GM18498 (cell line): ENCODE measurements around the gene TMEM151A.
"Not testable (repeated sequence)": the region's sequence is repeated elsewhere in the genome, so short reads cannot be mapped to it uniquely, and the experiment has no call there.

Source experiments
- ATAC-seq: cut with Tn5 transposase; IDR thresholded peaks from one replicate; pipeline ENCODE4 v1.9.1; 2021; ENCODE audit warnings: mild to moderate bottlenecking, moderate library complexity; ENCODE audit not compliant: unreplicated experiment

The TMEM151A gene

GRCh38 chr11:66267039-66267378, 24.7 kb upstream of the TMEM151A start:
- no peak for ATAC-seq

DNA sequence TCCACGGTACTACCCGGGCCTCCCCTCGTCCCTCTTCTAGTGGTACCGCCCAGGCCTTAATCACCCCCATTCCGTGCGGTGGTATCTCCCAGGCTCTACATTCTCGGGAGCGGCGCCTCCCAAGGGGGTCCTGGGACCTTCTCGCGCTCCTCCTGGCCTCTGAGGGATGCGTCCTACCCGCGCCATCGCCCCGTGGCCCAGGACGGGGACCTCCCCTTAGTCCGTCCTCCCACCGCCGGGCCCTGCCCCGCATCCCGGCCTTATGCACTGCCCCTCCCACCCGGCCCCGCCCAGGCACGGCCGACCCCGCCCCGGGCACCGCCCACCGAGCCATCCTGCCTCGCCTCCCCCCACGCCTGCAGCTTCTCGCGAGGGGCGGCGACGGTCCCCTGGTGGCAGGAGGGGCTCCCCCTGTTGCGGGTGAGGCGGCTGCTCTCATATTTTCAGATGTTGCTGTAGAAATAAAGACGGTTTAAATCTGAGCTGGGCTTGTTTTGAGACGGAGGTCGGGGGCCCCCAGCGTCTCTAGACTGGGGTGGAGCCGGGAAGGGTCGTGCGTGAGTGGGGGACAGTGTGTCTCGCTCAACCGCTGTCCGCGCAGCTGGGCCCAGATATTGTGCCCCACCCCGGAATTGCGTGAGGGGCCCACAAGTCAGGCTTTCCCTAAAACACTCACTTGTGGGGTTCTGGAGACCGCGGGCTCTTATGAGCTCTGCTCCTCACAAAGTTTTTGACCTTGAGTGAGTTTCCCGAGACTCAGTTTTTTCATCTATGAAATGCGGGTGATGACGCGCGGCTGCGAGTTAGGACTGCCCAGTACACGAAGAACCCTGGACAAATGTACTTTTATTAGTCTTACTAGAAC, 24.1 kb upstream of the TMEM151A start:
- ATAC-seq, result peak; percentile 57

DNA sequence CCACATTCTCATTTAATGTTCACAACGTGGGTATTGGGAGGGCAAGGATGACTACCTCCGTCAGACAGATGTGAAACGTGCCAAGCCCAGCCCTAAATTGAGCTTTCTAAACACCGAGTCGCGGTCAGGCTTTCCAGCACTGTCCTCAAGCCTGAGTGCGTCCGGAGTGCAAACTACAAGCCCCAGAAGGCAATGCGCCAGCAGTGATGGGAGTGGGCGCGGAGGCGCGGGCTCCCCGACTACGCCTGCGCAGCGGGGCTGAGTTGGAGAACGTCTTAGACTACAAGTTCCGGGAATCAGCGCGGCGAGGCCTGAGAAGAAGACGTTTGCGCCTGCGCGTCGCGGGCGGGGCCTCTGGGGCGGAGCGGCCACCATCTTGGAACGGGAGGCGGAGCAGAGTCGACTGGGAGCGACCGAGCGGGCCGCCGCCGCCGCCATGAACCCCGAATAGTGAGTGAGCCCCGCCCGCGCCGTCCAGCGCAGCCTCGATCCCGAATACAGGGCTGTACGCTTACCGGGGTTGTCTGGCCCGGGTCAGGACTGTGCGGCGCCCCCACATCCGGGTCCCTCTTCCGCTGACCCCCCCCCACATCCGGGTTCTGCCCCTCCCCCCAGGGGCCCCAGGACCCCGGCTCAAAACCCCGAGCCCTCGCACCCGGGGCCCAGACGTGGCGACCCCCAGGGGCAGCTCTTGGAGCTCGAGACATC, 23.3 kb upstream of the TMEM151A start, which contains the start of gene RAB1B:
Gene RAB1B, plus strand, starts transcription at position 396 of the 708 bp plus-strand sequence. Its CDS starts 41 bp downstream, at position 437.
- peak; percentile 77 for ATAC-seq

GRCh38 chr11:66268952-66269905, 22.5 kb upstream of the TMEM151A start:
- no peak for ATAC-seq

GRCh38 chr11:66271816-66272215, 19.9 kb upstream of the TMEM151A start:
- no peak for ATAC-seq

- ATAC-seq, result no peak
Observed at GRCh38 chr11:66272596-66272995, 19.1 kb upstream of the TMEM151A start.

GRCh38 chr11:66274219-66274618, 17.5 kb upstream of the TMEM151A start:
- no peak for ATAC-seq

DNA sequence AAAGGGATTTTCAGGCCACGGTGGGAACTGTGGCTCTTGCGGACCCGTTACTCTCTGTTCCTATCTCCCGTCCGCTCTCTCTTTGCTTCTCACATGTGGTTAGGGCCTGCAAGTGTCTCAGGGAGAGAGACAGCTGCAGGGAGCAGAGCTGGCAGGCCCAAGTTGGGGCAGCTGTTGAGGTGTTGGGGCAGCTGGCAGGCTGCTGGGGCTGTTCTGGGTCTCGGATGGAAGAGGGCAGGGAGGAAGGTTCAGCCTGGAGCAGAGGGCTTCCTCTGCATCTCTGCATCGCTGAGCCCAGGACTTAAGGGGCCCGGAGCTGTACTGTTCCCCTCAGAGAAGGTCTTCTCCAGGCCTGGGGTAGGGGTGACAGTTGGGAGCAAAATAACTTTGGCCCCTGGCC, 16.3 kb upstream of the TMEM151A start:
- ATAC-seq, result no peak

DNA sequence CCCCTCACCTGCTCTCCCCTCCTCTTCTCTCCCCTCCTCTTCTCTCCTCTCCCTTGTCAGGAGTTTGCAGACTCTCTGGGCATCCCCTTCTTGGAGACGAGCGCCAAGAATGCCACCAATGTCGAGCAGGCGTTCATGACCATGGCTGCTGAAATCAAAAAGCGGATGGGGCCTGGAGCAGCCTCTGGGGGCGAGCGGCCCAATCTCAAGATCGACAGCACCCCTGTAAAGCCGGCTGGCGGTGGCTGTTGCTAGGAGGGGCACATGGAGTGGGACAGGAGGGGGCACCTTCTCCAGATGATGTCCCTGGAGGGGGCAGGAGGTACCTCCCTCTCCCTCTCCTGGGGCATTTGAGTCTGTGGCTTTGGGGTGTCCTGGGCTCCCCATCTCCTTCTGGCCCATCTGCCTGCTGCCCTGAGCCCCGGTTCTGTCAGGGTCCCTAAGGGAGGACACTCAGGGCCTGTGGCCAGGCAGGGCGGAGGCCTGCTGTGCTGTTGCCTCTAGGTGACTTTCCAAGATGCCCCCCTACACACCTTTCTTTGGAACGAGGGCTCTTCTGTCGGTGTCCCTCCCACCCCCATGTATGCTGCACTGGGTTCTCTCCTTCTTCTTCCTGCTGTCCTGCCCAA, 15.6 kb upstream of the TMEM151A start:
- no peak for ATAC-seq

GRCh38 chr11:66276619-66277018, 15.1 kb upstream of the TMEM151A start:
- ATAC-seq, result not testable (repeated sequence)

- not testable (repeated sequence) for ATAC-seq
Observed at GRCh38 chr11:66277064-66277463, 14.6 kb upstream of the TMEM151A start.

GRCh38 chr11:66277471-66278362, 14.0 kb upstream of the TMEM151A start, which contains the start of gene CNIH2:
TSS of gene CNIH2 (plus strand) at chr11:66278175. CDS start at chr11:66278457, 282 bp downstream.
- no peak for ATAC-seq

- no peak for ATAC-seq
Observed at GRCh38 chr11:66278363-66279091, 13.2 kb upstream of the TMEM151A start.

DNA sequence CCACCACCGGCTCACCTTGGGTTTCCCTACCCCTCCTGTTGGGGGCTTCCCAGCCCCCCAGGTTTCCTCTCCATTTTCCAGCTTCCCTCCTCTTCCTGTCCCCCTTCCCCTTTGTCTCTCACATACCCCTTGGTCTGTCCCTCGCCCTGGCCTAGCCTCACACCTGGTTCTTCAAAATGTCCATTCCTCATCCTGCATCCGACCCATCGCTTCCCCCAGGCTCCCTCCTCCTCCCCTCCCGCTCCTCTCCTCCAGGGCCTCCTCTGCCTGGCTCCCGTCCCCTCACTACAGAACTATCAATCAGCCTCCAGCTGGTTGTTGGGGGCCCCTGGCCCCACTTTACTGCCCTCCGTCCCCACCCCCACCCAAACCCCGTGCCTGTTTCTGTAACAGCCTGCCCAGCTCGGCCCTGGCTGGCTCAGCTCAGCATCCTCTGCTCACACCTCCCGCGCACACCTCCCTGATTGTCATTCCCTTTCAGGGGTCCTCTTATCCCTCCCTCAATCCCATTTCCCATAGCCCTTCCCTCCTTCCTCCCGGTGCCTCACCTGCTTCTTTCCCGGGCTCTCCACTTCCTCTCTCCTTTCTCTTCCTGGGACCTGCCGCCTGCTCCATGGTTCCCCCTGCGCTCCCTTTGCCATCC, 12.5 kb upstream of the TMEM151A start:
- no peak for ATAC-seq

DNA sequence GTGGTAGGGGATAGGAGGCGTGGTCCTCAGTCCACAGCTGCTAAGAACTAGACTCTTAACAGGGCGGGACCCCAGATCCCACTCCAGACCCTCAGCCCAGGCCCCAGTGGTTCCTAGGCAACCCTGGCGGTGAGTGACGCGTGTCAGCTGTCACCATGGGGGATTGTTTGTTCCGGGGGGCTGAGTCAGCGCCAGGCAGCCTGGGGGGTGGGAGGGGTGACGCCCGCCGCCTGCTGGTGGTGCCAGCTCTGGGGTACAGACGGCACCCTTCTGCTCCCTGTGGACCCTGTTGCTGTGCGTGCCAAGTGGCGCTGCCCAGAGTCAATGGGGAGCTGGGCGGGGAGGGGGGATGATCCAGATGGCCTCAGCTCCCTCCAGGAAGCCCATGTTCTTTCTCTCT, 11.3 kb upstream of the TMEM151A start:
- no peak for ATAC-seq

- ATAC-seq, result no peak
Observed at GRCh38 chr11:66281001-66281400, 10.7 kb upstream of the TMEM151A start.

GRCh38 chr11:66281776-66282467, 9.8 kb upstream of the TMEM151A start:
- ATAC-seq, result no peak
